GM12878 (cell line): ENCODE results near the gene FOXO1.

Experiments
- IRF3 ChIP-seq: fragments of 450-650 bp; IDR thresholded peaks from 2 replicates; pipeline ENCODE4 v1.6.1; 2014; ENCODE audit warnings: mild to moderate bottlenecking
- POLR2A ChIP-seq: IDR thresholded peaks from 2 replicates; pipeline ENCODE4 v1.6.1; 2011; ENCODE audit warnings: low read depth, mild to moderate bottlenecking, low read length
- POLR2AphosphoS5 ChIP-seq: IDR thresholded peaks from 2 replicates; pipeline ENCODE4 v1.6.1; 2011; ENCODE audit warnings: mild to moderate bottlenecking, low read length, inconsistent platforms

GRCh38 chr13:40652588-40652940 is 13.9 kb downstream of the FOXO1 start:
- TF ChIP-seq POLR2A (no peak), POLR2AphosphoS5 (0 out of 2 replicates have a peak, but pooled peaks have one; percentile 36), IRF3 (no peak)
